GM13977 (cell line): ENCODE data around the gene TFDP2.

ENCODE experiments used
- DNase-seq: peaks from one replicate; pipeline ENCODE4 v3.0.0; 2012; ENCODE audit warnings: low spot score
- in situ Hi-C: fragments of 300-500 bp; cut with MboI; formaldehyde crosslinking; loops from one replicate; pipeline ENCODE4 v1.12.0; 2022; ENCODE audit warnings: low sequenced_read_pairs, low pct_unique_long_range_greater_than_20kb, mixed read lengths, inconsistent platforms; ENCODE audit not compliant: unreplicated experiment
- TF ChIP-seq, protein P1 (sequence below): IDR thresholded peaks from 2 replicates; pipeline ENCODE4 v1.5.1; 2012; ENCODE audit warnings: mild to moderate bottlenecking, control low read depth; ENCODE audit not compliant: insufficient read depth; ENCODE audit errors: extremely low read depth, missing control alignments

TFDP2 gene

DNA sequence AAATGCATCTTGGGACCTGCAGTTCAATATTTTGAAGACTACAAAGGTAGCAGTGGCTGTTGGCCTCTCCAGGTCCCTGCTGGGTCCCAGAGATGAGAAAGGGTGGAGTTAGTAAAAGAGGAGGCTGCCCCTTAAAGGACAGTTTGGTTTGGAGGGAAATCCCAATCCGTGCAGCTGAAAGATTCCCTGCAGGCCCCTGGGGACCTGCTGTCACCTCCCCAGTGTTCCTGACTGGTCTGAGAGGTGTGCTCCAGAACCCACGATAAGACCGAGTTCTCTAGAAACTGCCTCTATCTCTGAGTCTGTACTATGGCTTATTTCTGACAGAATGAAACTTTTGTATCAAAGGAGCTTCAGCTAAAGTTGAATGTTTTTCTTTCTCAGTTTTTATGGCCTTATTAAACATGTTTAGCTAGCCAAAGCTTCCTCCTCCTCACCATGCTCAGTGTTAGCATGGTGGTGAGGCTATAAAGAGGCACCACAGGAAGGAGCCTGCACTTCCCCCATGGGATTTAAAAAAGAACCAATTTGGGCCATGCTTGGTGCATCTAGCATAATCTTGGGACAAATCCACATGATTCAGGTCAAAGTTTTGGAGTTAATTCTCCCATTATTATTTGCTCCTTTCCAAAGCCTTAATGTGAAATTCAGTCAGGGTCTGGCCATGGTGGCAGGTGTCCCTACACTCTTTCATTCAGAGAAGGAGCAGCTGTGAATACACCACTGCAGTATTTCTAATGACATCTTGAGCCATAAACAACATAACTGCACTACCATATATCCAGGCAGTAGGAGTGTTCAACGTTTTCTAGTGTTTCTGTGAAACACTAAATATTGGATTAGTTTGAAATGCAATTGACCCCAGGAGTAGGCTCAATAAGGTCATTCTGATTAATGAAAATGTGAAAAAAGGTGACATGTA lies 198.5 kb downstream of the TFDP2 start:
- in situ Hi-C loops: no loop called here
- no peak for DNase-seq
- TF ChIP-seq, protein P1, sequence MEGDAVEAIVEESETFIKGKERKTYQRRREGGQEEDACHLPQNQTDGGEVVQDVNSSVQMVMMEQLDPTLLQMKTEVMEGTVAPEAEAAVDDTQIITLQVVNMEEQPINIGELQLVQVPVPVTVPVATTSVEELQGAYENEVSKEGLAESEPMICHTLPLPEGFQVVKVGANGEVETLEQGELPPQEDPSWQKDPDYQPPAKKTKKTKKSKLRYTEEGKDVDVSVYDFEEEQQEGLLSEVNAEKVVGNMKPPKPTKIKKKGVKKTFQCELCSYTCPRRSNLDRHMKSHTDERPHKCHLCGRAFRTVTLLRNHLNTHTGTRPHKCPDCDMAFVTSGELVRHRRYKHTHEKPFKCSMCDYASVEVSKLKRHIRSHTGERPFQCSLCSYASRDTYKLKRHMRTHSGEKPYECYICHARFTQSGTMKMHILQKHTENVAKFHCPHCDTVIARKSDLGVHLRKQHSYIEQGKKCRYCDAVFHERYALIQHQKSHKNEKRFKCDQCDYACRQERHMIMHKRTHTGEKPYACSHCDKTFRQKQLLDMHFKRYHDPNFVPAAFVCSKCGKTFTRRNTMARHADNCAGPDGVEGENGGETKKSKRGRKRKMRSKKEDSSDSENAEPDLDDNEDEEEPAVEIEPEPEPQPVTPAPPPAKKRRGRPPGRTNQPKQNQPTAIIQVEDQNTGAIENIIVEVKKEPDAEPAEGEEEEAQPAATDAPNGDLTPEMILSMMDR: no peak

- TF ChIP-seq, protein P1: no peak
- no peak for DNase-seq
- in situ Hi-C loops: no loop called here
Measured at GRCh38 chr3:141949972-141950371, 199.4 kb downstream of the TFDP2 start.

GRCh38 chr3:141949399-141949798 lies 199.9 kb downstream of the TFDP2 start:
- in situ Hi-C loops: no loop called here
- TF ChIP-seq, protein P1: no peak
- DNase-seq: no peak

DNA sequence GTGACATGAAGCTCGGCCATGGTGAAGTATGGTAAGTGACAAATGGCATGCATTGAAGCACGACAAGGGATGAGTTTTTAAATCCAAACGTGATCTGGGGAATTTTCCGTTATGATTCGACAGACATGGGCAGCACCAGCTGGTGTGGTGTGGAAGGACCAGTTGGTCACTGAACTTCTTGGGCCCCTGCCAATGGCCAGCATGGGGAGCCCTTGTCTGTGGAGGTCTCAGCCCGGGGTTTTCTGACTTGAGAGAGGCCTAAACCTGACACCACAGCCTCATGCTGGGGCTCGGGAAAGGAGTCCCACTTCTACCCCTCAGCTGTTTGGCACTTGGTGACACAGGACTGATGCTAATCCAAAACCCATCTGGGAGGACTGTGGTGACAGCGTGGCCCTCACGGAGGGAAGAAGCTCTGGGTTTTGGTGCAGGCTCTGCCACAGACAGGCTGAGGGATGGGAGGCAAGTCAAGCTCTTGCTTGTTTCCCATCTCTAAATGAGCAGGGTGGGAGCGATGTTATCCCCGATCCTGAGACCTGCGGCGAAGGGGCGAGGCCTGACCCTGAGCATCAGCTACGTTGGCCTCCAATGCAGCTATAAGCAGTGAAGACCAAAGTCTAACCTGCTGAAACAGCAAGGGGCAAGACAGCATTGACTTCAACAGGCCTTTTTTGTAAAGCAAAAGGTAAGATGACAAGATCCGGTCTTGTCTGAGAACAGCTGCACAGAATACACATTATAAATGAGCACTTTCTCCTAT lies 203.4 kb downstream of the TFDP2 start:
- TF ChIP-seq, protein P1: no peak
- no peak for DNase-seq
- in situ Hi-C loops: no loop called here

GRCh38 chr3:141942006-141942405 lies 207.3 kb downstream of the TFDP2 start:
- in situ Hi-C loops: no loop called here
- TF ChIP-seq, protein P1: no peak
- no peak for DNase-seq

GRCh38 chr3:141941093-141941492 lies 208.3 kb downstream of the TFDP2 start:
- DNase-seq: no peak
- TF ChIP-seq, protein P1: no peak
- in situ Hi-C loops: no loop called here
